HG02678 (cell line): ENCODE measurements around the gene TBC1D7.

Experiments
- ATAC-seq: cut with Tn5 transposase; IDR thresholded peaks from one replicate; pipeline ENCODE4 v1.9.1; 2021; ENCODE audit warnings: mild to moderate bottlenecking, moderate library complexity; ENCODE audit not compliant: unreplicated experiment

TBC1D7 gene

DNA sequence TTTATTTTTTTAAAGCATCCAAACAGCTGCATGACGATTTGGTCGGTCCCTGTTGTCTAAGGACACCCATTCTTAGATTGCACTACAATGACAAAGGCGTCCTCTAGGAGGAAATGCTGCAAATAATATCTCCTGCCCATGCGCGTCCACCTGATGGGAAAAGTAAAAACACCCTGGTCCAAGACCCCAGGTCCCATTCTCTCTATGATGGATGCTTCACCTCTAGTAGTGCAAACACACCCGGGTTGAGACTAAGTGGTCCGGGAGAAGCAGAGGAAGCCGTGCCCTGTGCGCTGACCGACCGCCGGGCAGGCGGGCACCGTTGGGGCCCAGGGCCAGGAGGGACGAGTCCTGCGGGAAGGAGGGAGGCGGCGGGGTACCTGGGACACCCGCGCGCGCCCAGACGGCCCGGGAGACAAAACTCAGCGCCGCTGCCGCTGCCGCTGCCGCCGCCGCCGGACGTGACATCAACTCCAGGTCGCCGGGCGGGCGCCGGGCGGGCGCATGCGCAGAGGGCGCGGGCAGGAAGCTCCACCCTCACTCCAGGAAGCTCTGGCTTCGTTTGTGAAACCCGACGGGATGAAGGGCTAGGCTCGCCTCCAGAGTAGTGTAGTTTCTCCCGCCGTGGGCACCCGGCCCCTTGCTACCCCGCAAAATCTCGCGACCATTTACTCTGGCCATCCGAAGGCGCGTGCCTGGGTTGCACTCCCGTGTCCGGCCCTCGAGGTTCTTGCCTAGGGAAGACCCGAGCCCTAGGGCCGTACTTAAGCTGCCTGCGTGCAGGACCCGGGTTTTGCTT is at the start of gene TBC1D7:
Gene TBC1D7, minus strand, starts transcription at position 462 of the 799 bp plus-strand sequence. CDS start 1,639 bp downstream, outside the sequence.
- peak; percentile 93 for ATAC-seq

DNA sequence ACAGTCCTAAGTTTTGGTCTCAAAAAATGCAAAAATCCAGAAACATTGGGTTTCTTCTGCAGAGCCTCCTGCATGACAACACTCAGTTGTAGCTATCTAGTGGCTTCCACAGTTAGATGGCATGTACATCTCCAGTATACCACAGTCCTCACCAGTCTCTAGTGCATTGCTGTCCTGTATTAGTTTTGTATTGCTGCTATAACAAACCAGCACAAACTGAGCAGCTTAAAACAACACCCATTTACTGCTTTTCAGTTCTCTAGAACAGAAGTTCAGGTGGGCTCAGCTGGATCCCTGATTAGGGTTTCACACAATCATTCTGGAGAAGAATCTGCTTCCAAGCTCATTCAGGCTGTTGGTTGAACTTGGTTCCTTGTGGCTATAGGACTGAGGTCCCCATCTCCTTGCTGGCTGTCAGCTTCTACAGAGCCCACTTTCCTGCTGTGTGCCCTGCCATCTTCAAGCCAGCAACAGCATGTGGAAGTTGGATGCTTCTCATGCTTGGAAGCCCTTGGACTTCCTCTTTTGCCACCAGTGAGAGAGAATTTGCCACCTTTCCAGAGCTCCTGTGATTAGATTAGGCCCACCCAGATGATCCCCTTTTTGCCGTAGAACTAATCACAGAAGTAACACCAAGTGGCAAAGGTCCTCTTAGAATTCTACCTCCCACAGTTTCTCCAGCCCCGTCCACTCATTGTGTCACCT is 48.9 kb upstream of the TBC1D7 start:
- no peak for ATAC-seq

GRCh38 chr6:13375360-13375878 is 47.1 kb upstream of the TBC1D7 start:
- peak; percentile 46 for ATAC-seq

DNA sequence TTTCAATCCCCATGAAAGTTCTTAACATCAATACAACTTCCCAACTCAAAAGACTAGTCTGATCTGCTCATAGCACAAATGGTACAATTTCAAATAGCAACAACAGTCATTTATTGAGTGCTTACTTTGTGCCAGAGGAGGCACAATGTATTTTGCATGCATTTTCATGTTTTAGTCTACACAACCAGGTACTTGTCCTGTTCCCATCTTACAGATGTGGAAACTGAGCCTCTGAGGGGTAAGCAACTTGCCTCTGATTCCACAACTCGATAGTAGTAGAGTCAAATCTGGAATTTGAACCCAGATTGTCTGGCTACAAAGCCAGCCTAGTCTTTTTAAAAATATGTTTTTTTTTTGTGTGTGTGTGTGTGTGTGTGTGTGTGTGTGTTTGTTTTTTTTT is 45.6 kb upstream of the TBC1D7 start:
- ATAC-seq = no peak

DNA sequence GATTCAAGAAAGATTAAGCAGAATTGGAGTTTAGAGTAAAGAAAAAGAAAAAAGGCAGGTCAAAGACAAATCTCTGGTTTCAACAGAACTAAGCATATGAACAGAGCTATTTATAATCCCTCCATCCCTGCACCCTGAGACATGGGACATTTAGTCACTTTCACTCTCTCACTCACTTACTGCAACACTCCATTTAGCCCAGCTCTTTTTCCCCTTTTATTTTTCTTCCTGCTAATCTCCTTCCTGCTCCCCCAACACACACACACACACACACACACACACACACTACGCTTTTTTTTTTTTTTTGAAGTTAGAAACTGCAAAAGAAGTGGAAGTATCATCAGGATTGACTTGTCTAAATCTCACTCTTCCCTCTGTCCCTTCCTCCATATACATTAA is 45.1 kb upstream of the TBC1D7 start:
- no peak for ATAC-seq

DNA sequence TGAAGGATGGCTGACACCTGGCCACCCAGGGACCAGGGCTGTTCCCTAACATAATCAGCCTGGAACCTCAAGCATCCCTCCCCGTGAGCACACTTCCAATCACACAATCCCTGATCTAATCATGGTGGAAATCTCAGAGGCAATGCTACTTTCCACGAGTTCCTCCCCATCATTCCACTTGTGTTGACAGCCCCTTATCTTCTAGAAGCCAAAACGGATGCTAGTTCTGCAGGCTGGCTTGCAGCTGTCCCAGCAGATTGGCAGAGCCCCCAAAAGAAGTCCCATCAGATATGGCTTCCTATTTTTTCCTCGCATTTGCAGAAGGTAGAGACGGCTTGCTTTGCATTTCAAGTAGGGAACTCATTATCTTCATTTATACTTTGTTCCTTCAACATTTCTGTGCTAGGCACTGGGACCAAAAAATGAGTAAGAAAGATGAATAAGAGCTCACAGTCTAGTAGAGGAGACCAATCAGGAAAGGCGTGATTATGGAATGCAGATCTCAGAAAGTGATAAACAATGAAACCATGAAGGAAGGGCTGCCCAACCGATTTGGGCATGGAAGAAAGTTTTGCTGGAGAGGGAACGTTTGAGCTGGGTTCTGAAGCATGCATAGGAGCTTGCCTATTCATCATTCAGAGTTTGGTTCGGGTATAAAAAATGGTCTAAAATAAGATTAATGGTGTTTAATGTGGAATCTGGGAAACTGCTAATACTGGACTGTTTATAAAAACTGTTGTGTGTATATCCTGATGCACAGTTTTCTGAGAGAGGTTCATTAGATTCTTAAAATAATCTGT is 44.6 kb upstream of the TBC1D7 start:
- no peak for ATAC-seq

DNA sequence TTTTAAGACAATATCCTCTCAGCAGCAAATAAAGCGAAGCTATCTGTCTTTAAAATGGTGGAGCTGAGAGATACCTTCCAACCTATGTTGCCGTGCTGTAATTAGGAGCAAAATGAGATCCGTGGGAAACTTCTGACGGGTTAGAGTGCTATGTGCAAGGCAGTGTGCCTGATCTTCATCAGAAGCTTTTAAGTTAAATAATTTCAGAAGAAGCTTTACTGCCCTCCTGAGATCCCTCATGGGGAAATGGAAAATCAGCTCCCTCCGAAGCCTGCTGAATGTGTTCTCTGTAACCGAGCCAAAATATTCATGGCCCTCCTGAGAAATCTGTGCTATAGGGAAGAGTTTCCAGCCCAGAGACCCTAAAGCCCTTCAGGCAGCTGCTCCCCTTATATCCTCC is 43.7 kb upstream of the TBC1D7 start:
- no peak for ATAC-seq

DNA sequence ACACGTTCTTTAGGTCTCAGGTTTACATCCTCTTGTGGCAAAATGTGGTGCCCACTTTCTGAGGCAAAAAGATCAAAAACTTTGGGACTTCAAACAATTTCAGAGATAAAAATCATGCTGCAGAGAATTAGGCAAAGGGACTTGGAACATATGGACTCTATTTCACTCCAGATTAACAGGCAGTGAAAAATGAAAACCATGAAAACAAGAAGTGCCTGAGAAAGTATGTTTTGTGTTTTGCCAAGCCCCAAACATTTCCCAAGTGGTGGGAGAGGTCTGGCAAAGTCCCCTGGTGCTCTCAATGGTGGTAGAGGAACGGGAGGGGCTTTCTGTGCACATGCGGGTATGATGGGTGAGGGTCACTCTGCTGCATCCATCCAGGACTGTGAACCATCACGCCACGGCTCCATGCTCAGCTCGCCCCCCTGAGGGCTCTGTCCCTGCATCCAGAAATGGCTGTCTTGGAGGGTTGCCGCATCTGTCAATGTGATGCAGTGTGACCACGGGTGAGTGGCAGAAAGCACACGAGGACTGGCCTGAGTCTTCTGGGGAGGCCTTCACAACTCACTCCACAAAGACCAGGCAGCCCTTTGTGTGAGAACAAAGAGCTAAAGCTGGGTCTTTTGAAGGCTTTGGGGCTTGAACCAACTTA is 43.2 kb upstream of the TBC1D7 start:
- no peak for ATAC-seq

DNA sequence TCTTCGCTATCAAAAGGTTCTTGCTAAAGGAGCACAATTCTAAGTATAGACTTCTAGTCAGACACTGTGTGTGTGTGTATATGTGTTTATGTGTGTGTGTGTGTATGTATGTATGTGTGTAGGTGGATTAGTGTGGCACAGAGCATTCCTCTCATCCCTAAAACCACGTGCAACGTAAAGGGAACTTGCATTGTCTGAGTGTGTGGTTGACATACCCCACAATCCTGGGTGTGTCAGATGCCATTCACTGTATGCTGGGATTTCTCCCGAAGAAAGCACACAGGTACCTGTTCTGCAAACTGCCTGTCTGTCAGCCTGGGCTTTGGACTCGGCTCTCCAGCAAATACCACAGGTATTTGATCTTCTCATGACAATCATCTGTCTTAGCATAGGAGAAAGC is 42.3 kb upstream of the TBC1D7 start:
- no peak for ATAC-seq

GRCh38 chr6:13369591-13369990 is 41.3 kb upstream of the TBC1D7 start:
- ATAC-seq = no peak

GRCh38 chr6:13368731-13369115 is 40.4 kb upstream of the TBC1D7 start:
- no peak for ATAC-seq

GRCh38 chr6:13368079-13368730 is 39.9 kb upstream of the TBC1D7 start:
- ATAC-seq = no peak

DNA sequence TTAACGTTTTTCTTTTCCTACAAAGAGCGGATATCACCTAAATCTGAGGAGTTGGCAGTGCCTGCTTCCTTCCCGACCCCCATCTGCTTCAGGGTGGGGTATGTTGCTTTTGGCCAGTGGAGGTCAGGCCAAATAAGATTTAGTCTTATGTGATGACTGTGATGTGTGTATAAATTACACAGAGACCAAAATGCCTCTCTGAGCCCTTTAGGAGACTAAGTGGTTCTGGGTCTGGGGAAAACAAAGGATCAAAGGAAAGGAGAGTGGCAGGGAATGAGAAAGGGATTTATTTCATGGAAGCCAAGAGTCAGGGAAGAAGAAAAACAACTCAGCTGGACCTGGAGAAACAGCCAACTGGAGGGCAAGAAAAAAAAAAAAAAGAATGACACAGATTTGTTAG is 39.1 kb upstream of the TBC1D7 start:
- ATAC-seq = no peak

- no peak for ATAC-seq
Measured at GRCh38 chr6:13365320-13365719, 37.0 kb upstream of the TBC1D7 start.

DNA sequence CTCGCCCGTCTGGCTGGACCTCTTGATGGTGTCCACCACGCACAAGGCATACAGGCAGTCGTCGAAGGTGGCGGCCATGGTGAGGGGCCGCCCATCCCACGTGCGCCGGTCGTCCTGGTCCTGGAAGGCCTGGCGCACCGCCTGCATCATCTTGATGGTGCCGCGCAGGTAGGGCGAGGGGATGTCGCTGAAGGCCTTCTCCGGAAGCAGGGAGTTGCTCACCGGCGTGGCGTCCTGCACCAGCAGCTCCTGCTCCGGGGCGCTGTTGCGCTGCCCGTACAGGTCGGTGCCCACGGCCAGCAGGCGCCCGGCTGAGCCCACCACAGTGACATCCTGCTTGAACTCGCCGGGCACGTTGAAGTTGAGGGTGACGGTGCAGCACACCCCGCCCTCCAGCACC is 36.5 kb upstream of the TBC1D7 start:
- no peak for ATAC-seq

GRCh38 chr6:13362412-13362811 is 34.1 kb upstream of the TBC1D7 start:
- no peak for ATAC-seq

DNA sequence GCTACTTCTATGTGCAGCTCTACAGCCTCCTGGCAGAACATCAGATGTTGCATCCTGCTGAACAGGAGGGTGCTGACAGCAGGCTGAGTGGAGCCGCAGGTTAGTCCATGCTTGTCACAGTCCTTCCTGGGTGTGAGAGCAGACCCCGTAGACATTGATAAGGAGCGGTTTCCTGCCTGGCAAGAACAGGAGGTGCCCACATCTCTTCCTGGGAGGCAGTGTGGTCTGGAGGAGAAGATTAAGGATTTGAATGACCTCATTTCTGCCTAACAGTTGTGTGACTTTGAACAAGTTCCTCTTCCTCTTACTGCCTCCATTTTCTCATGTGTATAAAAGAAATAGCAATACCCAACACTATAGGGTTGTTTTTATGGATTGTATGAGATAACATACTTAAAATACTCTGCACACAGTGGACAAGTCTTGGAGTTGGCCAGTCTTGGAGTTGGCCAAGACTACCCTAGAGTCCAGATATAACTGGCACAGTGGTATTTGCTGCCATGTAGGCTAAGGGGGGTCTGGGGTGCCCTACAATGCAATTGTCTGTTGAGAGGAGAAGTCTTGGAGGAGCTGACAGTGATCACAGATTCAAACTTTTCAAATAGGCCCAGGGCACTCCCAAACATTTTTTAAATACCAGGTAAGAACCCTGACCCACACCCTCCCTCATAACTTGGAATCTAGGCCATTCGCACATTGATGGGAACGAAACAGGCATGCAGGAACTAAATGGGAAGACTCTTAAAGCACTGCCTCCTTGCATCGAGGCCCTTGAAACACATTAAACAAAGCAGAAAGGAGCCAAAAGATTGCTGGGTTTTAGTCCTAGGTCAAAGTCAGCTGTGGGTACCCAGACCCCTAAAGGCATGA is 32.6 kb upstream of the TBC1D7 start:
- no peak for ATAC-seq

- no peak for ATAC-seq
Measured at GRCh38 chr6:13359287-13359686, 30.9 kb upstream of the TBC1D7 start.

GRCh38 chr6:13358511-13358910 is 30.2 kb upstream of the TBC1D7 start:
- ATAC-seq = no peak
